Kidney capillary endothelial cell (primary cell): ENCODE data around the gene PLEKHM1.
"Not testable (repeated sequence)": the region's sequence is repeated elsewhere in the genome, so short reads cannot be mapped to it uniquely, and the experiment has no call there.

Experiments used
- DNase-seq: peaks from one replicate; pipeline ENCODE4 v3.0.0-alpha.2; 2018; ENCODE audit warnings: low spot score

The PLEKHM1 gene

GRCh38 chr17:45490615-45491433 lies at the start of gene PLEKHM1:
PLEKHM1 (minus strand) TSS chr17:45490721; CDS start chr17:45482484, 8,237 bp downstream.
- peak; percentile 57 for DNase-seq

- DNase-seq: not testable (repeated sequence)
Measured at GRCh38 chr17:45538168-45538567, 47.6 kb upstream of the PLEKHM1 start.

GRCh38 chr17:45506072-45506471 lies 15.6 kb upstream of the PLEKHM1 start:
- not testable (repeated sequence) for DNase-seq

GRCh38 chr17:45505183-45505582 lies 14.7 kb upstream of the PLEKHM1 start:
- not testable (repeated sequence) for DNase-seq

GRCh38 chr17:45501092-45501707 lies 10.7 kb upstream of the PLEKHM1 start:
- DNase-seq: not testable (repeated sequence)

- DNase-seq: not testable (repeated sequence)
Measured at GRCh38 chr17:45500478-45500877, 10.0 kb upstream of the PLEKHM1 start.

GRCh38 chr17:45499208-45499607 lies 8.7 kb upstream of the PLEKHM1 start:
- not testable (repeated sequence) for DNase-seq

- not testable (repeated sequence) for DNase-seq
Measured at GRCh38 chr17:45498377-45498776, 7.9 kb upstream of the PLEKHM1 start.

- DNase-seq: not testable (repeated sequence)
Measured at GRCh38 chr17:45497449-45497848, 6.9 kb upstream of the PLEKHM1 start.

GRCh38 chr17:45496507-45496906 lies 6.0 kb upstream of the PLEKHM1 start:
- DNase-seq: not testable (repeated sequence)

GRCh38 chr17:45494556-45494955 lies 4.0 kb upstream of the PLEKHM1 start:
- not testable (repeated sequence) for DNase-seq

- DNase-seq: not testable (repeated sequence)
Measured at GRCh38 chr17:45492156-45492555, 1.6 kb upstream of the PLEKHM1 start.

GRCh38 chr17:45490198-45490597 lies 323 bp downstream of the PLEKHM1 start:
- DNase-seq: not testable (repeated sequence)

GRCh38 chr17:45487704-45488103 lies 2.8 kb downstream of the PLEKHM1 start:
- peak; percentile 67 for DNase-seq

- DNase-seq: not testable (repeated sequence)
Measured at GRCh38 chr17:45483591-45484216, 6.8 kb downstream of the PLEKHM1 start.

GRCh38 chr17:45483177-45483576 lies 7.3 kb downstream of the PLEKHM1 start:
- DNase-seq: not testable (repeated sequence)

- DNase-seq: not testable (repeated sequence)
Measured at GRCh38 chr17:45482317-45482716, 8.2 kb downstream of the PLEKHM1 start.

- DNase-seq: not testable (repeated sequence)
Measured at GRCh38 chr17:45475436-45475835, 15.1 kb downstream of the PLEKHM1 start.

GRCh38 chr17:45472249-45472648 lies 18.3 kb downstream of the PLEKHM1 start:
- DNase-seq: peak; percentile 26

- DNase-seq: not testable (repeated sequence)
Measured at GRCh38 chr17:45469204-45469563, 21.3 kb downstream of the PLEKHM1 start.

GRCh38 chr17:45468293-45469203 lies 22.0 kb downstream of the PLEKHM1 start:
- DNase-seq: not testable (repeated sequence)
